Head of caudate nucleus (tissue), 42 donors: ENCODE measurements around the gene TBX15.

Experiments used
- DNase-seq, 42 donors: peaks; one replicate each; pipeline versions ENCODE4 v3.0.0 to v3.0.0-alpha.2; 2020 to 2021; ENCODE audit warnings: mixed read lengths in 7 of 42
- intact Hi-C: fragments of 100-400 bp; cut with DNase I; formaldehyde crosslinking; loops from one replicate; pipeline ENCODE4 v1.15.0; 2022

TBX15 gene

DNA sequence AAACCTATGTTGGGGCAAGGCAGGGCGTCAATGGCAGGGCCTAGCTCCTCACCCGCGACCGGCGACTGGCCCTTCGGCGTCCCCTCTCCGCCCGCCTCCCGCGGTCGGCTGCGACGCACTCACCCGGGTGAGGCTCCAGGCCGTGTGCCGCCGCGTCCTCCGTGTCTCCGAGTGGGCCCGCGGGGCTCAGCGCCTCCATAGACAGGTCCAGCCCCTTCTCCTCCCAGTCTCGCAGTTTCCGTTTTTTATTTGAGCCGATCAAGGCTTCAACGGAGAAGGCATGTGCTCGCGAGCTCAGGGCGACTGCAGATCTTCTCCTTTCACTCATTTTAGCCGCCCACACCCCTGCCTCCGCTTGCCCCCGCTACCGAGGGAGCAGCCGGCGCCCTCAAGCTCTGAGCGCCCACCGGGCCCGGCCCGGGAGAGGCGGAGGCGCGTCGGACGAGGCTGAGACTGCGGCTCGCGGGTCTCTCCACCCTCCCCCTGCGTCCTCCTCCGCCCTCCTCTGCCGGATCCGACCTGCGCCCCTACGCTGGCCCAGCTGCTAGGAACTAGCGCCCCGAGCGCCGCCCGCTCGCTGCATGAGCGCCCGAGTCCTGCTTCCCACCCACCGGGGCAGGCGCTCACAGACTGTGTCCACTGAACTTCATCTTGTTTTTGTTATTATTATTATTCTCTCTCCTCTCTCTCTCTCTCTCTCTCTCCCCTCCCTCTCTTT, 516 bp downstream of the TBX15 start:
- no peak for DNase-seq
- intact Hi-C loops: no loop called here

DNA sequence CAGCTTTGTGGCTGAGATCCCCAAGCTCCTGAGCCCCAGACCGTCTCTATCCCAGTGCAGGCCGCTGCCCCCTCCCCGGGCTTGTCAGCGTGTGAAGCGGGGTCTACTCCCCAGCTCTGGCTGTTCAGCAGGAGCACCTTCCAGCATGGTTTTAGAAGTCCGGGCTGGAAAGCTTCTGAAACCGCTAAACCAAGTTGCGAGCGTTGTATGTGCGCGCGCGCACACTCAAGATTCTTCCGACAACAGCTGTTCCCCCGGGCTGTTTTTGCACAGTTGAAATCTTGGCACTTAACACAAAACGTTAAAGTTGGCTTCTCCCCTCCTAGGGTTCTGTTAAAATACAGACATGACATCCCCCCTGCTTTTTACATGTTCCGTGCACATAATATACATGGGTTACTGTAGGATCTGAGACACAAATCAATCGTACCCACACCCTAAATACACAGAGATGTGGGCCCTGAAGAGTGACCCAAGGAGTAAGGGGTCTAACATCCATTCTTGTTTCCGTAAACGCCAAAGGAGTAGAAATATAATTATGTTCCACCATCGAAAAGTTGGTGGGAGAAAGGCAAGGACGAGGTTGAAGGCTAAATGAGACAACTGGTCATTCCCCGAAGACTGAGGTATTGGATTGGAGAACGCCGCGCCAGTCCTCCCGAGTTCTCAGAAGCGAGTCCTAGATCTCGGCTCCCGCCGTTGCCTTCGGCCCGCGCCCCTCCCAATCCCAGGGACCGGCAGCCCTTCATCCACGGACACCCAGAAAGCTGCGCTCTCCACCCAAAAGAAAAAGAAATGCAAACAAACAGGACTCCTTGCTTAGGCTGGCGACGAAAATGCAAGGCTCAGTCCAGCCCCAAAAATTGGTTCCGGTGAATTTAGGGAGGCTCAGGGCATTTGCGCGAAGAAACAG, 1.3 kb downstream of the TBX15 start:
- intact Hi-C loops: no loop called here

DNA sequence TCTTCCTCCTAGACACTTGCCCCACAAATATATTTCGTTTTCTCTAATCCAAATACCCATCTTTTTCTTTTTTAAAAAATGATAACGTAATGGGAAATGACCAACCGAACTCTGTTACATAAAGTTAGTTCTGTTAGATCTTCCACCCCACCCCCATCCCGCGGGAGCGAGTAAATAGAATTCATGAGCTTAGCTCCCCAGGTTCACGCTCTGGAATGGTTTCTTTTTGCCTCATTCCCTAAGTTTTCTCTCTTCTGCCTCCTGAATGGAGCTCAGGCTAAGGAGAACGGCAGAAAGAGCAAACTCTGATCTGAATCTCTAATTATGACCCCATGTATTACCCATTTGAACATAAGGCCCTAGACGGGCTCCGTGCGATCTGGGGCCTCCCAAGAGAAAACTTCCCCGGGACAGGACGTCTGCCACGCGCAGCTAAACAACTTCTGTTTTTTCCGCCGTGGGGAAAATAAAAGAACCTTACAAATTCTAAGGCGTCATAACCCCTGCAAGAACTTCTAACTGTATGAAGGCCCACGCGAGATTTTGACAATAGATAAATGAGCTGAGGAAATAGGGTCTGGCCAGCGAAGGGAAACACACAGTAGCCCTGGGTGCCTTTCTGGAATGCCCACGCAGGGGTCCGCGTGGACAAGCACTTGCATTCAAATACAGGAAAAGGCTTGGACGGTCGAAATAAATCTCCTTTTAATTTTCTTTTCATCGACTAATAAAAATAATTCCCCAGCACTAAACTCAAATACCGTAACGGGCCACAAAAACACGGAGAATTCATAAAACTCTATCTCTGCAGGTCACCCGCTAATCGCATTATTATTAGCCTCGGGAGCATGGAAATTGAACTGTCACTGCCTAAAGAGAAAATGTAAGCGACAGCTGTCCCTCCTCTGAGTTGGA, 2.2 kb downstream of the TBX15 start:
- intact Hi-C loops: no loop called here
- DNase-seq: no peak

More for the DNA sequence above, 1.3 kb downstream of the TBX15 start:
- DNase-seq: no peak

DNA sequence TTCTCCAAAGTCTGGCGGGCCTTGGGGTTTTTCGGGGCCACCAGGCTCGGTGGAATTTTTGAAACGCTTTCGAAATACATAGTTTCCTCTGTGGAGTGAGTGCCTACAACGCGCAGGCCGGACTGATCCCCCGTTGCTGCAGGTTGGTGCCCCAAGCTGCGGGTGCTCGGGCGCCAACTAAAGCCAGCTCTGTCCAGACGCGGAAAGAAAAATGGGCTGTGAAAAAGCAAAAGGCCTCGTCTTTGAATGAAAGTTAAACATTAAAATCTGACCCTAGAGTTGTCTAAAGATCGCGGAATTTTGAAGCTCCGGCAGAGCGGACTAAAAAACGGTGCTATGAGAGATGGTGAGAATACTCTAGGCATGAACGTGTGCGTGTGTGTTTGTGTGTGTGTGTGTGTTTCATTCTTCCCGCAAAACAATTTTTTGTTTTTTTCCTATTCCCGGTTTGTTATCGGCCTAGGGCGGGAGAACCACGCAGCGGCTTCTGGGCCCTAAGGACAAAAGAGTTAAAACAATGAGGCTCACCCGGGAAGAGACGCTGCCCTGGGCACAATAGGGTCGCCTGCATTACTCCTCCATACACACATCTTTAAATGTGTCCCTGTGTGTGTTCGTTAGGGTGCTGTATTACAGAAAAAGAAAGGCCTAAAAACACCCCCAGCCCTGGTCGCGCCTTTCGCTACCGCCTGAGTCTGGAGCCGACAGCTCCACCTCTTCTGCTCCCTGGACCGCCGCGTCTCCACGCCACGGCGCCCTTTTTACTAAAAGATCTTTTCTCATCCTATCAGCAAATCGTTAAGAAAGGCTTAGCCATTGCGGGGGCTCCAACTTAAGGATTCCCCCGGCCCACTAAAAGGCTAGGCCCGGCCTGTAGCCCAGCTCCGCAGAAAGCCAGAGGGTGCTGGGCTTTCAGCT, 3.2 kb downstream of the TBX15 start:
- intact Hi-C loops: no loop called here
- no peak for DNase-seq

DNA sequence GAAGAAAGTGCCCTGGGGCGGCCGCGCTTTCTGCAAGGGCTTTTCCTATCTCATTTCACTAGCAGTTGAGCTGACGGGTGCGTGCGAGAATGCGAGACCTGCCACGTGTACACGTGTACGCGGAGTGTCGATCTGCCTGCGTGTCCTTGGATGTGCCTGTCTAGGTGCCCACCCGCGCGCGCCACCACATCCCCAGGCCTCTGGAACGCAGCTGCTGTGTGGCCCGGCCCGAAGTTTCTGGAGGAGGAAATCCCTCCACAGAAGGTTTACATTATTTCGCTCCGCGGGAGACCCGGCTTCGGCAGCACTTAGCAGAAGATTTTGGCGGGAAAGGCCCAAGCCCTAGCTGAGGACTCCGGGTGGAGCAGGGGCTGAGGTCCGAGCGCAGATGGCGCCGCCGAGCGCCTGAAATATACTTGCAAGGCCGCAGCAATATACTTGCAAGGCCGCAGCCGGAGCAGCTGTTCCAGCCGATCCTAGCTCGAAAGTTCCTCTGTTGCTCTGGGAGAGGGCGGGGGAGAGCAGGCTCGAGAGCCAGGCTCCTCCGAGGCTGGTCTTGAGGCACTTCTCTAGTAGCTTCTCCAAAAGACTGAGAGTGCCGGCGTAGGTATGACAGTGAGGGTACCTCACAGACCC, 3.9 kb downstream of the TBX15 start:
- peak in 1 of 42 donors; percentile 10 for DNase-seq
- intact Hi-C loops: no loop called here

DNA sequence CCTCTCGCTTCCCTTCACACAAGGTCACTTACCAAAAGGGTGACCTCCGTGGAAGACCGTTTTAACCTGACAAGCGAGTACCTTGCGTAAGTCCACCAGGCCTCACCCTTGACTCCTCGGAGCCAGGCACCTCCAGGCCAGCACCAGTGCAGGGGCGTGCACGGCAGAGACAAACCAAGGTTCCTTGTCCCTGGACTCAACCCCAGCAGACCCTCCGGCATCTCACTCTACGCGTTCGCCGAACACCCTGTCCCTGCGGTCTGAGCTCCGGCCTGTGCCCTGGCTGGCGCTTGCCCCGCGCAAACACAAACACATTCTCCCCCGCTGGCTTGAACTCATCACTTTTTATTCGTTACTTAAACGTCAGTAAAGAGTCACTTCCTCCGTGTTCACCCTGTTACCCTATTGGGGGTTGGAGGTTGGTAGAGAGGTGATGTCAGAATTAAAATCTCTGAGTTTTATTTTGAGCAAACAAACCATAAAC, 4.5 kb downstream of the TBX15 start:
- intact Hi-C loops: no loop called here
- no peak for DNase-seq

DNA sequence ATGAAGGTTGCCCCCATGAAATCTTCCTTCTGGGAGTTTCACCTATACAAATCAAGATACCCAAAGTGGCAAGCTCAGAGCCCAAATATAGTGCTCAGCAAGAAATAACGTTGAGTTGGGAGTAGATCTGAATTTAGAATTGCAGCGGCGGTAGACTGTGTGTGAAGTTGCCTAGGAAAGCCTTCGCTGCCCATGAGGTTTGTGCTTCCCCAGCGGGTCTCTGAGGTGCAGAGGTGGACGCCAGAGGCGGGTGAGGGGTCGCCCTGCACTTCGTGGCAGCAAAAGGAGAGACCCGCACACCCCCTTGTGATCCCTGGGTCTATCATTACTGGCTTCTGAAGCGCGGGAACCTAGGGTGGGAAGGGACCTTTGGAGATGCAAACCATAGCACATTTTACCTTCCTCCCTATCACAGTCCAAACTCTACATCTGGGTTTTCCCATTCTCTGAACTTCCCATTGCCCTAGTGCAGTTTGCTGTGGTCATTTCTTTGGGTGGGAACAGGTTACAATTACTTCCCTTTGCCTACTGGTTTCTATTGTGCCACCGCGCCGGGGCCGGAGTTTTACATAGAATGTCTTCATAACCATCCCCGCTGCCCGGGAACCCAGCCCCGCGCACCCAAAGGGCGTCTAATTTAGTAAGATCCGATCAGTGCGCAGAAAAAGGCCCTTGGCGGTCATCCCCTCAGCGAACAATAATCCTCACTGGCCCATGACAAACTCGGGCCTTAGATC, 5.2 kb downstream of the TBX15 start:
- intact Hi-C loops: no loop called here
- no peak for DNase-seq

DNA sequence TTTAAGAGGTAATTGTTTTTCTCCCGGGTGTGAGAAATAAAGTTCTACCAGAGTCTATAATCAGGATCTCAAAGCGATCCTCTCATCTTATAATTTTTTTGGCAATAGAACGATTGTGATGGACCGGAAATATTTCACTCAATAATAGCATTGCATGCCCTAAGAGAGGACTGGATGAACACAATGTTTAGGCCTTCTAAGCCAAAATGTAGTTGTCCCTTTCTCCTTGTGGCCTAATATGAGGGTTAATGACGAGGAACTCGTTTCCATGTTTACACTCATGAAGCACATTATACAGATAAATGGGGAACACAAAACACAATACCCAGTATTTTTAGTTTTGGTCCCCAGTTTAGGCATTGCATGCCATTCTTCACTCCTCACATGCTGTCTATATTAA, 5.9 kb downstream of the TBX15 start:
- intact Hi-C loops: no loop called here
- DNase-seq: no peak

DNA sequence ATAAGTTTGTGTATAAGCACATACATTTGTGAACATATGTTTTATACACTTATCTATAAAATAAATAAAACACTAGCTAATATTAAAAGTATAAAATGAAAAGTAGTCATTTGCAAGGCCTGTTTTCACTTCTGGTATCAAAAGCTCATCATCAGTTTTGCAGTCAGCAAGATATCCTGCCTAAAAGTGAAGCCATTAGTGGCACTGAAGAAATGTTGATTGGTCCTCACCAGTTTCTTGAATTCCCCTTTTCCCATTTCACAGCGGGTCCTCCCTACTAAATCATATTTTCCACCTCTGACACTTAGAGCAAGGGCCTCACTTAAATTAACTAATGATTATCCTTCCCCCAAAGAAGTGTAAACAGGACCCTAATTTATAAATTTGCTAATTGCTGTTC, 6.7 kb downstream of the TBX15 start:
- intact Hi-C loops: no loop called here
- DNase-seq: no peak

DNA sequence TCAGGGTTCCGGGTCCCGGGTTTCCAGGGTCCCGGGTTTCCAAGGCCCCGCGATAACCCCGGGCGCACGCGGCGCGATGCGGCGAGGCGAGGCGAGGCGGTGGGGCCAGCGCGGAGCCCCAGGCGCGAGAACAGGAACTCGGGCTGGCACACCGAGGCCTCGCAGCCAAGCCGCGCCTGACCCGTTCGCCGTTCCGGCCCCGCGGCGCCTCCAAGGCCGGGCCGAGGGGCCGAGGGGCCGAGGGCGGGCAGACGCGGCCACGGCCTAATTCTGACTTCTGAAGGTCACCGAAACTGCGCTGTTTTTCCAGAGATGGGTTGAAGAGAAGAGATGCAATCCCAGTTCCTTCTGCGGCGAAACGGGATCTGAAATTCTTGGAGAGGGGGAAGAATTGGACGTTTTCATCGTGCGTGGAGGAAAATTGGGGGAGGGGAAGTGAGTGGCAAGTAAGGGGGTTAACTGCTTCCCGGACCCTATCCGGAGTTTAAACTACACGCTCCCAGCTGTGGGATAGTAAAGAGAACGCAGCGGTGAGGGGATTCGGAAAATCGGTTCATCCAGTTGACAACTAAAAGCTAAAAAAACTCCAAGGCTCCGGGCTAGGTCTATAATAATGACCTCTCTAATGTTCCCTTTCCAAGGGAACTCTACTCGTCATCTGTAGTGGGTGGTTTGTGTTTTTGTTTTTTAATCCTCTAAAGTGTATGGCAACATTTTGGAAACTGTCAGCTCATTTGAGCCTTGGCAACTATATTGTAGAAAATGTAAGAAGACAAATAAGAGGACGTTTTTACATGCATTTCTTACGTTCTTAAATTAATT, 8.2 kb downstream of the TBX15 start:
- intact Hi-C loops: no loop called here
- no peak for DNase-seq

DNA sequence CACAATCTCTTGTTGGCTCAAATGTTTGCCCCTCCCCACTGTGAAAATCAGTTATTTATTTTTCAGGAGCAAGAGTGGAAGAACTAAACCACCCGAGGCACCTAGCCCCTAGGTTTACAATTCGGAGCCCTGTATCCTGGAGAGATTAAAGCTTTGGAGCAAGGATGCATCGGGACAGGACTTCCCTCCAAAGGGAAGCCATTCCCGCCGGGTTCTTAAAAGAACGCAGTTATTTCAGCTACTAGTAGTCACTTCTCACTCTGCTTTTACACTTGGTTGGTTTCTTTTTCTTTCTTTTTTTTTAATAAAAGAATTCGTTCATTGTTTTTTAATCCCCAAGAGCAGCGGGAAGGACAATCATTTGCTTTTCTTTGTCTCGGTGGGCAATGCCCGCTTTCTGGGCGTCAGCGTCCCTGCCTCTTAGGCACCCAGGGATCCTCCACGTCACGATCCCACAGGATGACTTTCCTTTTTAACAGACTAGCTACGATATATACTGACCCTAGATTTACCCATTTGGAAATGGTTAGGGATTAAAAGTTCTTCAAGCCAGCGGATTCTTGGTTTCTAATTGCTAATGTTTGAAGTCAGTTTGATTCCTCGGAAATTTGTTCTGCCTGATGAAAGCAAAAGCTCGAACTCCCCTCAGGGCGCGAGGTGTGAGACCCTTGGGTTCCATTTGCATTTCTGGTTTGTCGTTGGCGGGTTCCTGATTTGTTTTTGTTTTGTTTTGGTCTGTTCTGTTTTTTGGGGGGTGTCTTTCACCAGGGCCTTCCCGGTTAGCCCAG, 9.0 kb downstream of the TBX15 start:
- DNase-seq: no peak
- intact Hi-C loops: no loop called here

DNA sequence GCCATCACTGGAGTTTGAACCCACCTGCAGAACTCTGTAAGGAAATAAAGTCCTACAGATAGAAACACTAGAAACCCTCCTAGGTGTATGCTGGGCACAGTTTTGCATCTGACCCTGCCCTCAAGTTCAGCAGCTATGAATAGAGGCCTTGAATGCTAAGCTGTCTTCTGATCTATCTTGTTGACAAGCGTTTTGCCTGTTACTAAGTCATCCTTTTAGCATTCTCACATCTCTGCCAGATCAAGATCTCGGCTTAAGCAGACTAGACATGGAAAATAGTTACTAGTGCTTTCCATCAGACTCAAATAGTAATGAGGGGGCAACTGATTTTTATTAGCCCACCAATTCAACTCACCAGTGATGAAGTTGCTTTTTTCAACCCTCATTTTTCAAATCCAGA, 10.5 kb downstream of the TBX15 start:
- intact Hi-C loops: no loop called here

DNA sequence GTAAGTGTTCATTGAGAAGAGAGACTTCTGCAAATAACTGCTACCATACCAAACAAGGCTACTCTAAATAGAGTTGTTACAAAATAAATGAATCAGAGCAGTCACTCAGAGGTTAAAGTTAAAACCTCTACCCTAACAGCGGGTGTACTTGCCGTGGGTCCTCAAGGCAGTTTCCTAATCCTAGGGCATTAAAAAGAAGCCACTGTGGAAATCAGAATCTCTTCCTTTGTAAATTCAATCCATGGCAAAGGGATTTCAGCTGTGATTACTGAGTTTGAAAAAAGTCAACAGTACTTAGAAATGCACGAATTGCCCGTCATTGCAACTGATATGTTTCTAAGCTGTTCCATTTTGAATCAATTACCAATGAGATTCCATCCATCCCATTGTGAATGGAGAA, 13.5 kb downstream of the TBX15 start:
- intact Hi-C loops: no loop called here
- DNase-seq: no peak

More for the DNA sequence above, 10.5 kb downstream of the TBX15 start:
- DNase-seq: no peak

DNA sequence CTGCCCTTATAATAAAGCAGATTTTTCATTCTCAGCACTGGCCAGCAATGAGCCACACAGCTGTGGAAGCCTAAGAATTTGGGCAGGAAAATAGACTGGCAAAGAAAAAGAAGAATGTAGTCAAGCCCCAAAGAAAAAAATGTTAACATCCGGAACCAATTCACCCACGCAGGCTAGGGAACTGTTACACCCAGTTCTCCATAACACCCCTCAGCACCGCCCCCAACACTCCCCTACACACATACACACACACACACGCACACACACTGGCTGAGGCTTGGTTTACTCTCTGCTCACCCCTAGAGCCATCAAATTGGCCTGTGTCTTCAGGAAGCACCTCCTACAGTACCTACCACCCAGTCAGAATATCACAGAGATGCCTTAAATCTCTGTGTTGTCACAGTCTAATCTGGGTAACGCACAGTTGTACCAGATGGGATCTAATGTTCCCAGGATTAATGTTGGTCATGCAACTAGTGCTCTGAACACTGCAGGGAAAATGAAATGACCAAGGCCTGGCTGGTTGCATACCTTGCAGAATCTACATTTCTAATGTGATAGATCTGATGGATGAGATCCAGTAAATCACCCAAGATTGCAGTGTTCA, 14.5 kb downstream of the TBX15 start:
- no peak for DNase-seq
- intact Hi-C loops: no loop called here

DNA sequence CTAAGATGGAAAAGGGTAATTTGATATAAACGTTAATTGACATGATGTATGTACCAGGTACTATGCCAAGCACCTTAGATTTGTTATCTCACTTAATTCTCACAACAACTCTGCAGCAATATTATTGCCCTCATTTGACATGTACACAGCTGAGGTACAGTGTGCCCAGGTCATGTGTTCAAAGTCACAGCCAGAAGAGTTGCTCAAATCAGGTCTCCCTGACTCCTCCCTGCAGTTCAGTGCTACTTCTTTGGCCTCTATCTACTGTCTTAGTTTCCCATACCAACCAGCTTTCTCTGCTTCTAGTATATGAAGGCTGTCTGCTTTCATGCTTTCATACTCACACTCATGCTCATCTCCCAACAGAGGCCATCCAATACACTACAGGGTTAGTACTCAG, 15.1 kb downstream of the TBX15 start:
- intact Hi-C loops: no loop called here
- no peak for DNase-seq
